Ectodermal cell (in vitro differentiated cells): ENCODE results near the gene SQSTM1.
"Not testable (repeated sequence)": the region's sequence is repeated elsewhere in the genome, so short reads cannot be mapped to it uniquely, and the experiment has no call there.

ENCODE experiments used
- H3K27ac ChIP-seq: 2 replicates; pipeline ENCODE4 v1.7.0; 2013; ENCODE audit warnings: mild to moderate bottlenecking, low read depth, low read length; ENCODE audit not compliant: insufficient read depth, poor library complexity, severe bottlenecking
- H3K27me3 ChIP-seq: 2 replicates; pipeline ENCODE4 v1.7.0; 2013; ENCODE audit warnings: mild to moderate bottlenecking, low read length; ENCODE audit not compliant: insufficient read depth, control insufficient read depth, poor library complexity, severe bottlenecking
- H3K36me3 ChIP-seq: one replicate; pipeline ENCODE4 v1.7.0; 2013; ENCODE audit warnings: low read length; ENCODE audit not compliant: control insufficient read depth, insufficient read depth
- H3K4me1 ChIP-seq: one replicate; pipeline ENCODE4 v1.7.0; 2013; ENCODE audit warnings: low read length; ENCODE audit not compliant: control insufficient read depth, insufficient read depth
- H3K4me3 ChIP-seq: 2 replicates; pipeline ENCODE4 v1.7.0; 2013; ENCODE audit warnings: low read depth, low read length, control low read depth; ENCODE audit not compliant: insufficient read depth
- H3K9me3 ChIP-seq: 2 replicates; pipeline ENCODE4 v1.7.0; 2013; ENCODE audit warnings: mild to moderate bottlenecking, low read length, moderate library complexity; ENCODE audit not compliant: control insufficient read depth
- WGBS, 2 experiments: methylation state at CpG; one replicate each; pipeline ENCODE4 v1.1.7; 2013; ENCODE audit warnings: missing lambda C conversion rate in 2 of 2; 5-methylcytosine and 5-hydroxymethylcytosine counted together

SQSTM1 gene

DNA sequence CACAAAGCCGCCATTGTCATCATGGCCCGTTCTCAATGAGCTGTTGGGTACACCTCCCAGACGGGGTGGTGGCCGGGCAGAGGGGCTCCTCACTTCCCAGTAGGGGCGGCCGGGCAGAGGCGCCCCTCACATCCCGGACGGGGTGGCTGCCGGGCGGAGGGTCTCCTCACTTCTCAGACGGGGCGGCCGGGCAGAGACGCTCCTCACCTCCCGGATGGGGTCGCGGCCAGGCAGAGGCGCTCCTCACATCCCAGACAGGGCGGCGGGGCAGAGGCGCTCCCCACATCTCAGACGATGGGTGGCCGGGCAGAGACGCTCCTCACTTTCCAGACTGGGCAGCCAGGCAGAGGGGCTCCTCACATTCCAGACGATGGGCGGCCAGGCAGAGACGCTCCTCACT is 14.2 kb downstream of the SQSTM1 start:
- peaks cover 56% of the 10 kb centered on the region for H3K36me3 ChIP-seq
- H3K4me3 ChIP-seq, result not testable (repeated sequence)
- WGBS, 2 experiments, result 90 to 93% methylated on average over 18 to 19 of the region's 28 CpGs

GRCh38 chr5:179836225-179837019 is 15.7 kb downstream of the SQSTM1 start:
- no peaks in the 10 kb centered on the region for H3K9me3 ChIP-seq
- H3K27ac ChIP-seq, result no peak overlapping the region
- no peak overlapping the region for H3K4me3 ChIP-seq
- no peaks in the 10 kb centered on the region for H3K4me1 ChIP-seq
- H3K36me3 ChIP-seq, result peaks cover 51% of the 10 kb centered on the region
- 95 to 96% methylated on average over 19 of the region's 19 CpGs for WGBS, 2 experiments
- no peaks in the 10 kb centered on the region for H3K27me3 ChIP-seq

More for the DNA sequence above, 14.2 kb downstream of the SQSTM1 start:
- not testable (repeated sequence) for H3K9me3 ChIP-seq, H3K27me3 ChIP-seq, H3K4me1 ChIP-seq, H3K27ac ChIP-seq

DNA sequence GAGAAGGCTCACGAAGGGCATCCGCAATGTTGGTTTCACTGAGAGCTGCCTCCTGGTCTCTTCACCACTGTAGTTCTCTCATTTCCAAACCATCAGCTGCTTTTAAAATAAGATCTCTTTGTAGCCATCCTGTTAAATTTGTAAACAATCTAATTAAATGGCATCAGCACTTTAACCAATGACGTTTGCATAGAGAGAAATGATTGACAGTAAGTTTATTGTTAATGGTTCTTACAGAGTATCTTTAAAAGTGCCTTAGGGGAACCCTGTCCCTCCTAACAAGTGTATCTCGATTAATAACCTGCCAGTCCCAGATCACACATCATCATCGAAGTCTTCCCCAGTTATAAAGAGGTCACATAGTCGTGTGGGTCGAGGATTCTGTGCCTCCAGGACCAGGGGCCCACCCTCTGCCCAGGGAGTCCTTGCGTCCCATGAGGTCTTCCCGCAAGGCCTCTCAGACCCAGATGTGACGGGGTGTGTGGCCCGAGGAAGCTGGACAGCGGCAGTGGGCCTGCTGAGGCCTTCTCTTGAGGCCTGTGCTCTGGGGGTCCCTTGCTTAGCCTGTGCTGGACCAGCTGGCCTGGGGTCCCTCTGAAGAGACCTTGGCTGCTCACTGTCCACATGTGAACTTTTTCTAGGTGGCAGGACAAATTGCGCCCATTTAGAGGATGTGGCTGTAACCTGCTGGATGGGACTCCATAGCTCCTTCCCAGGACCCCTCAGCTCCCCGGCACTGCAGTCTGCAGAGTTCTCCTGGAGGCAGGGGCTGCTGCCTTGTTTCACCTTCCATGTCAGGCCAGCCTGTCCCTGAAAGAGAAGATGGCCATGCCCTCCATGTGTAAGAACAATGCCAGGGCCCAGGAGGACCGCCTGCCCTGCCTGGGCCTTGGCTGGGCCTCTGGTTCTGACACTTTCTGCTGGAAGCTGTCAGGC is 16.6 kb downstream of the SQSTM1 start:
- no peaks in the 10 kb centered on the region for H3K9me3 ChIP-seq
- WGBS, 2 experiments, result 95 to 96% methylated on average over 15 of the region's 15 CpGs
- no peaks in the 10 kb centered on the region for H3K27me3 ChIP-seq
- no peak overlapping the region for H3K27ac ChIP-seq
- H3K36me3 ChIP-seq, result peaks cover 54% of the 10 kb centered on the region
- H3K4me1 ChIP-seq, result no peaks in the 10 kb centered on the region
- H3K4me3 ChIP-seq, result no peak overlapping the region

DNA sequence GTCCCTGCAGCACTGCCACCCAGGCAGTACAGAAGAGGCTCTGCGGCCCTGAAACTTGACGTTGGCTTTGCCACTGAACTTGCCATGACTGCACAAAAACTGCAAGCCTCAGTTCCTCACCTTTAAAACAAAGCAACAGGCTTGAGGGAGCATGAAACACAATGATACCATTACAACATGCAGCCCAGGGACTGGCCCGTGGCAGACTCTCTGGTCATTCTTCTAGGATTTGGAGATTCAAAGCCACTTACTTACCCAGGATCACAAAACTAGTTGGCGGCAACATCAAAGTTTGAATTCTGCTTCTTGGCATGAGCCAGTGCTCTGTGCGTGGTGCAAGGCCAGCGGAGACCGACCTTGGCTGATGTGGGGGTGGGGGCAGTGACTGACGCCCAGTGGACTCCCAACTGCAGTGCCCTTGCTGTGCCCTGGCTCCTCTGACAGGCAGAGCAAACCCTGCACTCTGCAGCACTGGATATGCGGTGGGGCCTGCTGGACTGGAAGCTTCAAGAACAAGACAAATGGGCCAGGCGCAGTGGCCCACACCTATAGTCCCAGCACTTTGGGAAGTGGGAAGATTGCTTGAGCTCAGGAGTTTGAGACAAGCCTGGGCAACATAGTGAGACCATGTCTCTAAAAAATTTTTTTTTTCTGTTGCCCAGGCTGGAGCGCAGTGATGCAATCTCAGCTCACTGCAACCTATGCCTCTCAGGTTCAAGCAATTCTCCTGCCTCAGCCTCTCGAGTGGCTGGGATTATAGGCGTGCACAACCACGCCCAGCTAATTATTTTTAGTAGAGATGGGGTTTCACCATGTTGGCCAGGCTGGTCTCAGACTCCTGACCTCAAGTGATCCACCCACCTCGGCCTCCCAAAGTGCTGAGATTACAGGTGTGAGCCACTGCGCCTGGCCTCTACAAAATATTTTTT is 18.9 kb downstream of the SQSTM1 start:
- no peaks in the 10 kb centered on the region for H3K4me1 ChIP-seq
- 93 to 95% methylated on average over 16 of the region's 16 CpGs for WGBS, 2 experiments

GRCh38 chr5:179840321-179840720 is 19.6 kb downstream of the SQSTM1 start:
- WGBS, 2 experiments, result 96 to 97% methylated on average over 11 of the region's 11 CpGs
- Histone ChIP-seq H3K27ac (no peak overlapping the region), H3K27me3 (no peaks in the 10 kb centered on the region), H3K4me1 (no peaks in the 10 kb centered on the region), H3K9me3 (no peaks in the 10 kb centered on the region), H3K36me3 (peaks cover 55% of the 10 kb centered on the region), H3K4me3 (no peak overlapping the region)

More for the DNA sequence above, 18.9 kb downstream of the SQSTM1 start:
- no peak overlapping the region for H3K27ac ChIP-seq
- no peak overlapping the region for H3K4me3 ChIP-seq
- peaks cover 53% of the 10 kb centered on the region for H3K36me3 ChIP-seq
- no peaks in the 10 kb centered on the region for H3K9me3 ChIP-seq
- no peaks in the 10 kb centered on the region for H3K27me3 ChIP-seq

GRCh38 chr5:179840766-179841165 is 20.1 kb downstream of the SQSTM1 start:
- H3K36me3 ChIP-seq, result peaks cover 58% of the 10 kb centered on the region
- H3K9me3 ChIP-seq, result no peaks in the 10 kb centered on the region
- H3K27ac ChIP-seq, result no peak overlapping the region
- no peaks in the 10 kb centered on the region for H3K27me3 ChIP-seq
- 90% methylated on average over 17 of the region's 17 CpGs for WGBS, 2 experiments
- H3K4me3 ChIP-seq, result no peak overlapping the region
- H3K4me1 ChIP-seq, result no peaks in the 10 kb centered on the region

DNA sequence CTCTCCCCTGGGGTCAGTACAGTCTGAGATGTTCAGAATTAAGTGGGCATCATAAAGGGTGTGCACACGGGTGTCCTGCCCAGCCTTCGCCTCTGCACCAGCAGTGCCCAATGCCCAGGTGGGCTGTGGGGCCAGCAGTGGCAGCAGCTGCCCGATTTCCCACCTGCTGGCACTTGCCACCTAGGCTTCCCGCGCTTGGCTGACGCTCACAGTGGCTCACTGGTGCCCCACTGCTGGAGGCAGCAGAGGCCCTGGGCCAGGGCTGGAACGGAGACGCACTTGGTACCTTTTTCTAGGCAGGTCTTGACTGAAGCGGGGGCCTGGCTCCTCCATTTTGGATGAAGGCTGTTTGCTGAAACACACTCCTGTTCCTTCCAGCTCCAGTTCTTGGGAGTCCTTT is 20.9 kb downstream of the SQSTM1 start:
- H3K4me1 ChIP-seq, result no peaks in the 10 kb centered on the region
- peaks cover 58% of the 10 kb centered on the region for H3K36me3 ChIP-seq
- H3K4me3 ChIP-seq, result no peak overlapping the region
- 95% methylated on average over 9 of the region's 9 CpGs for WGBS, 2 experiments
- no peaks in the 10 kb centered on the region for H3K27me3 ChIP-seq
- no peak overlapping the region for H3K27ac ChIP-seq
- H3K9me3 ChIP-seq, result no peaks in the 10 kb centered on the region

- 92% methylated on average over 8 of the region's 8 CpGs for WGBS, 2 experiments
- H3K36me3 ChIP-seq, result peaks cover 28% of the 10 kb centered on the region
- no peak overlapping the region for H3K27ac ChIP-seq
- H3K4me1 ChIP-seq, result no peaks in the 10 kb centered on the region
- H3K9me3 ChIP-seq, result no peaks in the 10 kb centered on the region
- H3K27me3 ChIP-seq, result no peaks in the 10 kb centered on the region
- no peak overlapping the region for H3K4me3 ChIP-seq
Observed at GRCh38 chr5:179852993-179853547, 32.4 kb downstream of the SQSTM1 start.

GRCh38 chr5:179854356-179854755 is 33.7 kb downstream of the SQSTM1 start:
- Histone ChIP-seq H3K27ac (no peak overlapping the region), H3K4me3 (no peak overlapping the region), H3K9me3 (no peaks in the 10 kb centered on the region), H3K36me3 (peaks cover 21% of the 10 kb centered on the region), H3K4me1 (no peaks in the 10 kb centered on the region), H3K27me3 (no peaks in the 10 kb centered on the region)
- 94 to 96% methylated on average over 8 of the region's 8 CpGs for WGBS, 2 experiments
